ENCODE data around the gene C12orf76. TPM values are rescaled to one million over a fixed set of nuclear protein-coding genes. Genes with fewer than 3 reads are reported as not detected.

Gene C12orf76
- total and polyA plus RNA-seq, 2 of the 4 experiments (the other 2 are of a cell fraction): 5.0 to 7.1 TPM

GRCh38 chr12:110001596-110001995 is 46.7 kb downstream of the C12orf76 start:
- Histone ChIP-seq H3K4me2 (ENCODE audit: low read depth, low read length) (peak overlapping the region; percentile 86), H2BK15ac (ENCODE audit: low read depth, low read length) (0 out of 3 replicates have a peak overlapping the region, but pooled peaks have one; percentile 77), H3K4me1 (ENCODE audit: control insufficient read depth, insufficient read depth, low read length) (peaks cover 15% of the 10 kb centered on the region), H4K5ac (ENCODE audit: low read depth, low read length) (peak overlapping the region; percentile 81), H3K23ac (ENCODE audit: low read depth, low read length) (peak overlapping the region; percentile 69), H3K9me1 (ENCODE audit: insufficient read depth, low read length) (peaks cover 14% of the 10 kb centered on the region), H4K20me1 (ENCODE audit: insufficient read depth, low read length) (peaks cover 34% of the 10 kb centered on the region), H4K91ac (ENCODE audit: insufficient read depth, low read depth, low read length) (peak overlapping the region; percentile 70; the same call in 1 of the 2 replicates), H3K36me3 (ENCODE audit: control insufficient read depth, insufficient read depth, low read length) (peaks cover 10% of the 10 kb centered on the region), H2AK5ac (ENCODE audit: low read depth, low read length) (peak overlapping the region; percentile 92), H2AK9ac (replicated peaks; ENCODE audit: low read depth, low read length, poor library complexity) (no peak overlapping the region), H3K18ac (ENCODE audit: low read depth, low read length) (peak overlapping the region; percentile 86), H2BK20ac (ENCODE audit: low read depth, low read length) (peak overlapping the region; percentile 54; the same call in 1 of the 2 replicates), H3K79me1 (ENCODE audit: low read depth in 1 of 2, low read length in 2 of 2) (peaks cover 15 to 32% of the 10 kb centered on the region in 2 experiments; a peak in 3 of 4 replicates), H3K9ac (ENCODE audit: low read depth, low read length) (peak overlapping the region; percentile 84), H3K14ac (replicated peaks; ENCODE audit: low read depth, low read length) (peak overlapping the region; percentile 70; the same call in 1 of the 2 replicates), H3K27ac (ENCODE audit: insufficient read depth, low read length) (peak overlapping the region; percentile 95), H3K4ac (ENCODE audit: low read depth, low read length) (peak overlapping the region; percentile 75), H2BK5ac (ENCODE audit: low read depth, low read length, poor library complexity, severe bottlenecking) (peak overlapping the region; percentile 96), H3K4me3 (ENCODE audit: insufficient read depth, low read depth, low read length) (peak overlapping the region; percentile 64; the same call in 1 of the 2 replicates), H2BK120ac (ENCODE audit: low read depth, low read length) (peak overlapping the region; percentile 78), H3K27me3 (ENCODE audit: control insufficient read depth, insufficient read depth, low read length) (no peaks in the 10 kb centered on the region), H3K9me3 (ENCODE audit: control insufficient read depth, insufficient read depth, low read length) (no peaks in the 10 kb centered on the region), H4K8ac (ENCODE audit: low read depth in 2 of 2, low read length in 2 of 2) (peak overlapping the region; percentile 81), H2AFZ (replicated peaks; ENCODE audit: low read length, poor library complexity) (no peak overlapping the region), H3K56ac (ENCODE audit: extremely low read depth, insufficient read depth, low read length) (peak overlapping the region; percentile 86; the same call in 1 of the 2 replicates)
- CTCF ChIA-PET: interaction anchor here (0.6 to 1.3 kb wide), 3 partner anchors 22 to 448 kb away, joined by 3 to 4 read pairs (median 3); partner anchors contain the start of gene ARPC3
- in situ Hi-C loops (cut with MboI; ENCODE audit: low sequenced_read_pairs): no loop called here
- no TSS peak for BruUV-seq (replicated peaks)
- ATAC-seq (ENCODE audit: low read depth): peak; percentile 42
- intact Hi-C loops (cut with micrococcal nuclease): loop anchor here (1.0 kb wide), 1 partner anchor 22 kb away; no protein-coding TSS in a partner anchor
- dilution Hi-C loops (cut with HindIII; ENCODE audit: low sequenced_read_pairs, unreplicated experiment): no loop called here
- DNase-seq: peak; percentile 92
- POLR2A ChIA-PET (ENCODE audit: unreplicated experiment): no interaction called here
- TF ChIP-seq FOS (IDR thresholded peaks at IDR 0.05; ENCODE audit: low read depth, low read length): peak; percentile 66
- TF ChIP-seq RAD21 (IDR thresholded peaks at IDR 0.05; ENCODE audit: low read length): no peak
- no peak for TF ChIP-seq ELK1 (IDR thresholded peaks at IDR 0.05; ENCODE audit: borderline replicate concordance, low read depth, low read length)
- peak; percentile 20; the same call in 1 of the 2 replicates for TF ChIP-seq MAFK (IDR thresholded peaks at IDR 0.05; ENCODE audit: low read depth, low read length)
- TF ChIP-seq RFX5 (IDR thresholded peaks at IDR 0.05; ENCODE audit: low read depth, low read length): no peak
- TF ChIP-seq CTCF (conservative IDR thresholded peaks at IDR 0.05; ENCODE audit: low read depth, low read length): no peak
- TF ChIP-seq MAZ (IDR thresholded peaks at IDR 0.05; ENCODE audit: borderline replicate concordance, low read depth, low read length): no peak
- no peak for TF ChIP-seq POLR2A (IDR thresholded peaks at IDR 0.05; ENCODE audit: low read depth, low read length)
- 0 out of 2 replicates have a peak, but pooled peaks have one; percentile 14 for TF ChIP-seq CEBPB (IDR thresholded peaks at IDR 0.05; ENCODE audit: low read depth, low read length)
- peak; percentile 58; the same call in 1 of the 2 replicates for TF ChIP-seq BHLHE40 (IDR thresholded peaks at IDR 0.05; ENCODE audit: low read depth, low read length)
- TF ChIP-seq NFE2L2 (IDR thresholded peaks at IDR 0.05; ENCODE audit: low read depth, low read length): no peak
- no peak for TF ChIP-seq CHD1 (IDR thresholded peaks at IDR 0.05; ENCODE audit: low read depth, low read length)
- TF ChIP-seq SMC3 (IDR thresholded peaks at IDR 0.05; ENCODE audit: low read depth, low read length): no peak
- WGBS, 2 experiments (ENCODE audit: extremely low coverage in 2 of 2, insufficient read length in 1 of 2): no CpG with 5 or more reads among the region's 4 CpGs
